Femur (tissue), 1 donor: ENCODE data around the gene HAPLN1.

ENCODE experiments used
- DNase-seq: peaks from one replicate; pipeline ENCODE4 v3.0.0-alpha.2; 2017

HAPLN1 gene

DNA sequence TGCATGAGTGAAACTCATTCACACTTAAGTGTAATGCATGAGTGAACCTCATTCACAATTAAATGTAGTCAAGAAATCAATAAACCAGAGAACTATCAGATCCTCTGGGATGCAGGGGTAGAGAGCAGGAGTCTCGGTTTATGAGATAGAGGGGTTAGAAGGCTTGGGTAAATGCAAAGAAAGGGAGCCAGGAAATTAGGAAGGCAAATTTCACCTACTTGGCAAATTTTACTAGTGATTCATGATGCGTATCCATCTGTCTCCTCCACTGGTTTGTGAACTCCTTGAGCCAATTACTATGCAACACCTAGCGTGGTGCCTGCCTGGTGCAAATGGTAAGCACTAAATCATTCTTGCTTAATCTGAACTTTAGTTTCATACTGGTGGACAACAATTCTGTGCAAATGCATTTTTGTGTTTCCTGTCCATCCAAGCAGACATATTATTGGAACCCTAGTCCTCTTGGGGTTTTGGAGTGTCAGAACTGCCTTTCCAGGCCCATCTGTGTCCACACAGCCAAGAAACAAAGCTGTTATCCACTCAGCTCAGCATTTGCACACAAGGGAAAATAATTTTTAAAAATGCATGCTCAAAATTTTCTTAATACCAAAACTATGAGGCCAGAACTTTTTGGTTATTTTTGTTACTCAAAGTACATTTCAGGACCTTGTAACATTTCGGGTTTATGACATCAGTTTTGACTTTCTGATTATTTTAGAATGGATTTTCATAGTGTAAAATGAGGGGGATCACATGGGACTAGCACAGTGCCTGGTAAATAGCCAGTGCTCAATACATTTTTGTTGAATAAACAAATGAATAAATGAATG is 5.2 kb downstream of the HAPLN1 start:
- DNase-seq: no peak

DNA sequence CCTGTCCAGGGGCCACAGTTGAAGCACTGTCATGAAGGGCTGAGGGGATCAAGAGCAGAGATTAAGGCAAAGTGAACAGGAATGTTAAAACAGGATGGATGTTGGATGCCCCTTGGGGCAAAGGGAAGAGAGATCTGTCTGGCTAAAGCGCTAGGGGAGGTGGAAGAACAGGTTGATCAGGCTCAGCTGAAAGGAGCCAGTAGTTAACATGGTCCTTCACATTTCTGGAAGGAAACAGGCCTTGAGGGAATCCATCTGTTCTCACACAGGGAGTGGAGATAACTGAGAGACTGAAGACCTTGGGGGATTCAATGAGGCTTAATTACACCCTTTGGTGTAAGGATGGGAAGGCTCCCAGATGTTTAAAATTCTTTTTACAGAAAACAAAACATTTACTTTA is 5.8 kb downstream of the HAPLN1 start:
- DNase-seq: no peak

DNA sequence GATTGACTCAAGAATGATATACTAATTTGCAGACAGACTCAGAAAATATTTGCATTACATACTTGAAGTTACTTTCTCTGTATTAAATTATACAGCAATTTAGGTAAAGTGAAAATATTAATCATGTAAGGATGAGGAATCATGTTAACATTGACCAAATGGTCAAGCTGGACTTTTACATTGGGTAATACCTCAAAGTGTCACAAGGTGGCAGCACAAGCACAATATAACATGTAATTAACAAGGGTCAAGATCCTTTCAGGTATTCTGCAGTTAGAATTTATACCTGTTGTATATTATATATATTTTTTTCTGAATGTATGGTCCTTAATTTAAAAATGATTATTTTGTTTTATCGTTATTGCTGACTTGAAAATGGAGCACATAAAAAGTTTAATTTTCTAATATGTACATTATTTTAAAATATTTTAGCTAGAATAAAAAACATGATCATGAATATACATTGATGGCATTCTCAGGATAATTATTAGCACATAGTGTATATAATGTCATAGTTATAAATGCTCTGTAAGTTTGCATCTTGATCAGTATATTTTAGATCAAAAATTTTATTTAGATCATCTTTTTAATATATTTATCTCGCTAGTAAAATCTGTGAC is 8.6 kb downstream of the HAPLN1 start:
- DNase-seq: no peak

DNA sequence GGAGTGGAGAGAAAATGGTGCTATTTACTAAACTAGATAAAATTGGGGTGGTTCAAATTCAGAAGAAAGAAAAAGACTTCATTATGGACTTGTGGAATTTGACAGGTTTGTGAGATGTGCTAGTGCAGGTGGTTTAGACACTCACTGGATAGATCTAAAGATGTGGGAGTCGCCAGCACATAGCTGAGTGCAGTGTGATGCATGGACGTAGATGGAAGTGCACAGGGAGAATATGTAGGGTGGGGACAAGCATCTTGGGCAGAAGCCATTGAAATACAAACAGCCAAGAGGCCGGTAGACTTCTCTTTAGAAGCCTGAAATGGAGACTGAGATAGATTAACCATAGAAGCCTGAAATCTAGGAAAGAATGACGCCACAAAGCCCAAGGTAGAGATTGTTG is 10.7 kb downstream of the HAPLN1 start:
- no peak for DNase-seq

DNA sequence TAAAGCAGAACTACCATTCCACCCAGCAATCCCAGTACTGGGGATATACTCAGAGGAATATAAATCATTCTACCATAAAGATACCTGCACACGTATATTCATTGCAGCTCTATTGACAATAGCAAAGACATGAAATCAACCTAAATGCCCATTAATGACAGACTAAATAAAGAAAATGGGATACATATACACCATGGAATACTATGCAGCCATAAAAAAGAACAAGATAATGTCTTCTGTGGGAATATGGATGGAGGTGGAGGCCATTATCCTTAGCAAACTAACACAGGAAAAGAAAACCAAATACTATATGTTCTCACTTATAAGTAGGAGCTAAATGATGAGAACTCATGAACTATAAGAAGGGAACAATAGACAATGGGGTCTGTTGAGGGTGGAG is 12.5 kb downstream of the HAPLN1 start:
- DNase-seq: no peak

DNA sequence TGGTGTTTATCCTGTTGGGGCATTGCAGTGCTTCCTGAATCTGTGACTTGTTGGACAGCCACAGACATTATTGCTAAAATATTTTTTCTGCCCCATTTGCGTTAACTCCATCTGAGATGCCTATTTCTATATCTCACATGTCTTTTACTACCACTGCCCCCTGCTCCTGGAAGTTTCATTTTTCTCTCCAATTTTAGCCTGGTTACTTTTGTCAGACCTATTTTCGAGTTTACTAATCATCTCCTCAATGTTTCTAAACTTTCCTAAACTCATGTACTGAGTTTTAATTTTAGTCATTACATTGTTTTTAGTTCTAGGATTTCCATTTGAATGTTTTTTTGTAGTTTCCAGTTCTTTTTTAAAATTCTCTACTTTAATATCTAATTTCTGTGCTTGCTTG is 17.6 kb downstream of the HAPLN1 start:
- DNase-seq: no peak

DNA sequence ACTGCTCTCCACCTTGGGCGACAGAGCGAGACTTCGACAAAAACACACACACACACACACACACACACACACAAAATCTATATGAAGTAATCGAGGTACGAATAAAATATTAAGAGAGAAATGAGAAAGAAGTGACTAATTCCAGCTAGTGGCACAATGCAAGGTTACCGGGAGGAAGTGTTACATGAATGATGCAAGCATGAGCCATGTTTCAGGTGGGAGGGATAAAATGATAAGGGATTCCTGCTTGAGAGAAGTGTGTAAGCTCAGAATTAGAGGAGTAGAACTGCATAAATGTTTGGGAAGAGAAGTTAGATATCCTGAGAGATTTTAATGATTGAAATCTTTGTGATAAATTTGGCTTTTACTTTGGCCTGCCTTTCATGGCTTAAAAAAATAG is 18.8 kb downstream of the HAPLN1 start:
- no peak for DNase-seq

DNA sequence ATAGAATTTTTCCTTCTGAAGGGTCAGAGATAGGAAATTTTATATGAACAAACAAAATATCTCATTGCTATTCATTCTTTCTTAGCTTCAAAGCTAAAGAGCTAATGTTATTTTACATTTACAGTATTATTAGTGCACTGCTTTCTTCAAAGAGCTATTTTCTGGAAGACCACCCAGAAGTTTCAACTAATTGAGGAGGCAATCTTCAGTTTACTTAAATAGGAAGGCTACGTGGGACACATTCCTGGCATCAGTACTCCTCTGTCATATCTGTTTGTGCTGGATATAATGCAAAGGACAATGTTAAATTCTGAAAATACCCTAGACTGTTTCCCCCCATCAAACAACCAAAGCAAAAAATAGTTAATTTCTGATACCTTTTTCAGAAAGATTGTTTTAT is 30.8 kb downstream of the HAPLN1 start:
- DNase-seq: no peak

DNA sequence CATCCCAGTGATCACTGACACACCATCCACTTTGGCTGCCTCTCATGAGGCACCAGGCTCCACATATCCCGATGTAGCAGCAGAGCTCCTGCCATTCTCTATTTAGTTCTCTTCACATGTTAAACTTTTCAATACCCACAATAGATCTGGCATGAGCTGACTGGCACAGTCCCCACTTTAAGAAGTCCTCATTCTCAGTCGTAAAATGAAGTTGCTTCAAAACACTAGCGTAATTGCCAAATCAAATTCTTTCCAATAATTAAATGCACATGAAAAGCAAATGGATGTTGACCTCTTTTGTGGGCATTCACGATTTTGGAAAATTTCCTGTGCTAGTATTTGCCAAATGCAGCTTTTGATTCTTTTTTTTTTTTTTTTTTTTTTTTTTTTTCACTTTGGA is 32.4 kb downstream of the HAPLN1 start:
- DNase-seq: no peak

DNA sequence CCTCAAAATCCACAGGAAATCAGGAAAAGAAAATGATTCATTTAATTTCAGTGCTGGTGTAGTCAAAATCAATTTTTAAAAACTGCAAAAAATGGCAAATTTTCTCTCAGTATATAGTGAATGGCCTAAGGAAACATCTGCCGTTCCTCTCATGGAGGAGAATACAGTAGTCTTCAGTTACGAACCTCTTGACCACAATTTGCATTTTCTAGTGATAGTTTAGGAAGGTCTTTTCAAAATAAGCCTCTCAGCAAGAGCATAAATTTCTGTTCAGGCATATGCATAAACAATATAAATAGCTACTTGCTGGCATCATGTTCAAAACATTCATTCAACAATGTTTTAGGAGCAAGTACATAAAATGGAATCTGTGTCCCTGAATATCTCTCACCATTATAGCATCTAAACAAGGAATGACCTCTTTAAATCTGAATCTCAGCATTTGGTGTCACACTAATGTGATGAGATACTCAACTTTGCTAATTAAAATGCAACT is 33.5 kb downstream of the HAPLN1 start:
- no peak for DNase-seq

DNA sequence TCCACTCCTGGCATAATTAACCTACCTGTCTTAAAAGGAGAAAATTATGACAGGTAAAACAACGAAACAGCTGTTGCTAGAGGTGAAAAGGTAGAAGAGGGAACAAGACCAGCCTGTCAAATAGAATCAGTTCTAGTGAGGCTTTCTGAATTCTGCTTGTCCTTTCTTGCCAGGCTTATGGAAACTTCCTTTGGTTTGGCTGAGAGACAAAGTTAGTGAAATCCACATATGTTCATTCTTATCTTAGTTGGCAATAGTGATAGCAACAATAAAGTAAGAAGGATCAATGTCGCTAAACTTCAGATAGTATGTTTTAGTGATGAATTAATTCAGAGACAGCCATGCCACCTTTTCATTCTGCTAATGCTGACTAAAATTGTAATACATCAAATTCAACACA is 34.4 kb downstream of the HAPLN1 start:
- no peak for DNase-seq

DNA sequence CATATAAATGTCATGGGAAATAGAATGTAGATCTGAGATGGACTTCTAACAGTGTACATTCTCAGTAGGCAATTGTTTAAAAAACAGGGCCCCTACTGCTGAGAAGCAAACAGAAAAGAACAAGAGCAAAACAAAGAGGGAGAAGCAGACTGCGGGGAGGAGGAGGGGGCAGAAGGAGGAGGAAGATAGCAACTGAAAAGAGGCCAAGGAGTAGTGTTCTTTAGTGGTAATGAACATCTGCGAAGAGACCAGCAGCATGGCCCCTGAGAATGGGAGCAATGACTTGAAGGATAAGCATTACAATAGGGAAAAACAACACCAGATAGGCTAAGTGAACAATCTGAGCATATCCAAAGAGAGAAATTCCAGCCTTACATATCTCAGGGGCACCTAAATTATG is 36.8 kb downstream of the HAPLN1 start:
- DNase-seq: no peak

DNA sequence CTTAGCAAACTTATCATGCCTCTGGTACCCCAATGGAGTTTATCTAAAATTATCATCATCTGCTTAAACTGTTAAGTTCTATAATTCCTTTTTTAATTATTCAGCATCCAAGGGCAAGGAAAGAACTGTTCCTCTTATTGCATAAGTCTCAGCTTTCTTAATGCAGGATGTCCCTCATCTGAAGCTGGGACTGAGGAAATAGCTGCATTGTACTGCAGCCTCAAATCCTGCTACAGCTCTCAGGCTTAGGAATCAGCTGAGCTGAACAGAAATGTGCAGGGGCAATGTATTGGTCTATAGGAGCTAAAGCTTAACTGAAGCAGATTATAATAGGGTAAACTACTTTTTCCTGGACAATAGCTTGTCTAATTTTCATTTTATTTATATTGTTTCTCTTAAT is 48.0 kb downstream of the HAPLN1 start:
- DNase-seq: no peak

DNA sequence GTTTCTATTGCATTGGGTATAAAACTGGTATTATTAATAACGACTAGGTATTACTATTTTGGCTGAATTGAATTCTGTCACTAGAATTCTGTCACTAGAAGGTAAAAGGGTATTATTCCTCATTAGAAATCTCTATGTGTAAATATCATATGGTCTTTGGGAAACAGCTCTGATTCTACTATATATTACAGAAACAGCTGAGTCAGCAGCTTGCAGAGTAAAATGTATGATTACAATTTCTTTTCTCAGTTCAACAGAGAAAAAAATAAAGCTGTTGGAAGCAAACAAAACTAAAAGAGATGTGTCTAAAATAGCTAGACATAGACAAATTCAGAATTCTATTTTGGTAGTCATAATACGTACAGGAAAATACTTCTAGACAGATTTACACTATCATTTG is 48.5 kb downstream of the HAPLN1 start:
- no peak for DNase-seq

DNA sequence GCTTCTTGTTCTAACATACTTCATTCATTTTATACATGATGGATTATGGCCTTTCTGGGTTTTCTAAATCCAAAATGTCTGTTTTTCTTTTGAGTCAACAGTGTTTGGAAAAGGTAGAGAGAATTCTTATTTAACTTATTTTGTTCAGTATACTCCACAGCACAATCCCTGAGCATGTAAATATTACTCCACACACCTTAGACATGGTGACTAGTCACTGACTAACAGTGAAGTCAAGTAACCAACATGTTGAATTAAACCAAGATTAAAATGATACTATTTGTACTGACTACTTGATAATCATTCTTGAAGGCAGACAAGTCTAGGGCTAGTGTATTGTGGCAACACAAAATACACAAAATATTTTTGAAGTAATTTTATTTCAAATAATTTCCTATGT is 55.0 kb downstream of the HAPLN1 start:
- no peak for DNase-seq

DNA sequence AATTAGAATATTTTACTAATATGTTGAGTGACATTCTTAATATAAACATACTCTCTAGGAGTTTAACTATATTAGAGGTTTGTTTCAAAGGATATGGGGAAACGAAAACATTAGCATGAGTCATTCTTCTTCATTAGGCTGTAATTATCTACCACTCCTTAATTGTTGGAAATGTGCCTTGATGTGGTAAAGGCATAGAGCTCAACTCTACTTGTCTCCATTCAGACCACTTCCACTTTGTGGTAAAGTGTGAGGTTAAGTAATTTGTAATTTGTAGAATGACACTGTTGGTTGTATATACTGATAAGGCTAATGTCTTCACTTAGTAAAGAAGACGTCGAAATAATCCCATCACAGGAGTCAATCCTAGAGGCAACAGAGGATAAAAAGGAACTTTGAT is 58.1 kb downstream of the HAPLN1 start:
- DNase-seq: no peak

DNA sequence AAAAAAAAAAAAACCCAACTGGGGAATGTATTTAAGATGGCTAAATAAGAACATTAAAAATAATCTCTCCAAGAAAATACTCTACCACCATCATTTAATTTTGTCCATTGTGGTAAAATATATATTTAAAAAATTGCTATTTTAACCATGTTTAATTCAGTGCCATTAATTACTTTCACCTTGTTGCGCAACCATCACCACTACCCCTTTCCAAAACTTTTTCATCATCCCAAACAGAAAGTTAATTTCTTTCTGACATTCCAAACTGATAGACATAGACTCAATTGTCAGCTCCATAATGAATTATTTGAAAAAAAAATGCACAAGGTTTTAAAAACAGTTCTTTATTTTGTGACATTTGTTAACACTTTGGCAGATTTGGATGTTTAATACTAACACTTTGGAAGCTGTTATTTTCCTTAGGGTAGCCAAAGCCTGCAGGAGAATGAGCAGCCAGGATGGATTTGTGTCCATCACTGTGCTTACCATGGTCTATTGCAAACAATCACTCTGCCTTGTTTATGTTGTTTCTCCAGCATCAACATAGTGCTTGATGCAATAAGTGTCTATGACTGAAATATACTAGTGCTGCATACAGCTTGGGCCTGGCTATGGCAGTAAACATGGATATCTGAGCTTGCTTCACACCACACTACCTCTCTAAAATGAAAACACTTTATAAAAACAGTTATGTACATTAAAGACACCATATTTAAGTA is 62.7 kb downstream of the HAPLN1 start:
- DNase-seq: no peak

DNA sequence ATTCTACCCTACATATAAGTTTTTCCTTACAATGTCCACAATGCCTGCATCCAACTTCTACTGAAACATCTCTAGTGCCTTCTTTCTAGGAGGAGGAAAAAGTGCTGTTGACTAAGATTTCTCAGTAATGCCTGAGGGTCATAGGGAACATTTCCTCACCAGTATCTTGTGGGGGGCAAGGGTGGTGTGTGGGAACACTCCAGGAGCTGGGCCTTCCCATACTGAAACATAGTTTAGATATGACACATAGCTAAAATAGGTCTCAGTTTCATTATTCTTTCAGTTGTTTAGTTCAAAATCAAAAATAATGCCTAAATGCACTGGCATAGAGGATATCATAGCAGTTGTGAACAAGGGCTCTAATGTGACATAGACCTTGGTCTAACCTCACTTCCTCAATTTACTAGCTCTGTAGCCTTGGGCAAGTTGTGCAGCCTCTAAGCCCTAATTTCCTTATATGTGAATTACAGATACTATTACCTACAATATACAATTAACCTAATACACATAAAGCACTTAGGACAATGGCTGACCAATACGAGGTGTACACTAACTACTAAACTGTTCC is 66.1 kb downstream of the HAPLN1 start:
- DNase-seq: no peak

DNA sequence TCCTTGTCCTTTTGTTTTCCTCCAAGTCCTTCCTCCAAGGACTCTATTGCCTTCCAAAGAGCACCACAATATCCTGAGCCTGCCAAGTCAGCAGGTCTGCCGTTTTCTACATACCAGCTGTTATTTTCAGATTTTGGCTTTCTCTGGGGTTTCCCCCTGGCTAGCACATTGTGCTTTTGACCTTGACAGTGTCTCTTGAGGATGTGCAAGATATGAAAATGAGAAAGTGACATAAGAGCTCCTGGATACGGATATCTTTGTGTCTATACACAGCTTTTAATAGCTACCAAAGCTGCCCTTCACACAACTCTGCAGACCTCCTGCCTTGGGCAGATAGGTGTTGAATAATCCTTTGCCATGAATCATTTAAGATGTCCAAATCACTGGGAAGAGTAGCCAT is 67.0 kb downstream of the HAPLN1 start:
- no peak for DNase-seq

DNA sequence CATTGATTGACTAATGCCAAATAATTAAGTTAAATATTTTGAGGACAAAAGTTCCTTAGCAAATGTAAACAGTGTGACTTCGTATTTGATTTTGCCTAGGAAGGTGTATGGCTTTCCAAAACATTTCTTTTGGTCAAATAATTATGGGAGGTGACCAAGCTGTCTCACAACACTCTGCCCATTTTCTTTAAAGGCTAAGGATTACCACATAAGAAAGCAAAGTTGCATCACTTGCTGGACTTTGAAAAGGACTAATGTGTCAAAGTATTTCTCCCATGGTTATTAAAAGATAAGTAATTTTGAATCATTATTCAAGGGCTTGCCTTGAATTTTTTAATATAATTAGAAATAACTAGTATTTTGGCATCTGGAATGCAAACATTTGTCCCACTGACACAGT is 74.7 kb downstream of the HAPLN1 start:
- no peak for DNase-seq

DNA sequence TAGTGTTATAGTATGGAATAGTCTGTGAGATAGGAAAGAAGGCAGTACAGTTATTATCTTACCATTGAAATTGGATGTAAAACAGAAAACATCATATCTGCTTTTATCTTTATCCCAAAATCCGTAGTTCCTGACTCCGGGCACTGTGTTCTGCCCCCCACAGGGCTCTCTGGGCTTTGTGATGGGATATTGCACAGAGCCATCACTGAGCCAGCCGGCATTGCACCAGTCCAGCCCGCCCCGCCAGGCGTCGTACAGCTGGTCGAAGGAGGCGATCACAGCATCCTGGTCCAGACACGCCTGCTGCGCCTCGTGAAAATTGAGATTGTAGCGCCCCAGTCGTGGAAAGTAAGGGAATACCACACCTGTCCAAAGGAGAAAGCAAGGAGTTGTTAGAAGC is 76.4 kb downstream of the HAPLN1 start:
- DNase-seq: no peak

DNA sequence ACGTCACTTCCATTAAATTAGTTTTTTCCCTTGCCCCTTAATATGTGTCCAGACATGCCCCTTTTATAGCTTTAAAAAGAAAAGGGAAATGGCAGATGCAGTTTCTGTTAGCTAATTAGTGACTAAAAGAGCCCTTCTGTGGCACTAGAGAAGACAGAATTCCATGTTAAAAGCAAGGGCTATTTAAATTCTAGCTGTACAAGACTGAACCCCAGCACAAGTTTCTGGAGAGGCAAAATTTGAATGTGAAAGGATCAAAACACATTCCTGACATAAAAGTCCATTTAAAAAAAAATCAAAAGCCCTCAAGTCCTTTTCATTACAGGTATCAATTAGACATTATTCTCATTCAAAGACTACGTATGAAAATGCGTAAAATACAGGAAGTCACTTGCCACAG is 78.7 kb downstream of the HAPLN1 start:
- no peak for DNase-seq

DNA sequence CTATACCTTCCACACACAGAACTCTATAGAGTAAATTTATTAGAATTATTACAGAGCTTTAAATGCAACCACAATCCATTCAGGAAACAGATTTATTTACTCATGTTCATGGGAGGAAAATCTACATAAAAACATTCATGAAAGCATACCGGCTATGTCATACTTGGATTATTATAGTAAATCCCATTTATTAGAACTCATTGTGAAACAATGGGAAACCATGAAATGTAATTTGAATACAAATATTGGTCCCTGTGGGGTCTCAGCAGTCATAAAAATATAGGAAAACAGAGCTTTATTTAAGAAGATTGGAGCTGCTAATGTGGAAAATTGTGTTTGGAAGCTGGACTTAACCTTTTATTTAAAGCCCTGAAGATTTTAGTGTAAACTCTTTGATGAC is 80.7 kb downstream of the HAPLN1 start:
- DNase-seq: no peak

DNA sequence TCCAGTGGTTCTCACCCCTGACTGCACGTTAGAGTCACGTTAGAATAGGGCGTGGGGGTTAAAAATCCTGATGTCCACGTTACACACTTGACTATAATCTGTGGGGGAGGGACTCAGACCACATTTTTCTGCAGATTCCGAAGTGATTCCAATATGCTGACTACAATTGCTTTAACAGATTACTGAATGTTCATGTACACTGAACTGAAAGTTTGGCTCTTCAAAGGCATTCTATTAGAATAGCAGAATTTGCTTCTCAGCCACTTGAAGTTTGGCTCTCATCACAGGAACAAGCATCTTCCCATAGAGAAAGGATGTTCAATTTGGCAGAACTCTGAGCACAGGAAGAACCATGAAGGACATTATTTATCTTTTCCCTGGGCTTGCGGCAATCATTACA is 84.5 kb downstream of the HAPLN1 start:
- DNase-seq: no peak
